NCI-H2227 (cell line): Measurements from ENCODE around the gene CEP89.
"Not testable (repeated sequence)": the region's sequence is repeated elsewhere in the genome, so short reads cannot be mapped to it uniquely, and the experiment has no call there.

Source experiments
- DNase-seq: peaks from one replicate; lab custom pipeline; 2025; ENCODE audit not compliant: unreplicated experiment; lab: John Stamatoyannopoulos, UW

The CEP89 gene

GRCh38 chr19:32969549-32969948 is 2.2 kb downstream of the CEP89 start:
- DNase-seq: no peak

GRCh38 chr19:32966750-32967149 is 5.0 kb downstream of the CEP89 start:
- no peak for DNase-seq

GRCh38 chr19:32945260-32945659 is 26.5 kb downstream of the CEP89 start:
- DNase-seq: no peak

- not testable (repeated sequence) for DNase-seq
Measured at GRCh38 chr19:32941273-32941672, 30.5 kb downstream of the CEP89 start.

- DNase-seq: no peak
Measured at GRCh38 chr19:32936065-32936464, 35.7 kb downstream of the CEP89 start.

- DNase-seq: no peak
Measured at GRCh38 chr19:32935629-32936028, 36.1 kb downstream of the CEP89 start.

- DNase-seq: no peak
Measured at GRCh38 chr19:32933571-32933970, 38.2 kb downstream of the CEP89 start.

GRCh38 chr19:32930567-32930966 is 41.2 kb downstream of the CEP89 start:
- no peak for DNase-seq

- DNase-seq: no peak
Measured at GRCh38 chr19:32928806-32929205, 43.0 kb downstream of the CEP89 start.

GRCh38 chr19:32924200-32924599 is 47.6 kb downstream of the CEP89 start:
- no peak for DNase-seq

GRCh38 chr19:32921624-32922023 is 50.1 kb downstream of the CEP89 start:
- DNase-seq: no peak

GRCh38 chr19:32919365-32919764 is 52.4 kb downstream of the CEP89 start:
- DNase-seq: no peak

- no peak for DNase-seq
Measured at GRCh38 chr19:32917616-32917996, 54.2 kb downstream of the CEP89 start.

GRCh38 chr19:32916969-32917615 is 54.7 kb downstream of the CEP89 start:
- no peak for DNase-seq

- DNase-seq: no peak
Measured at GRCh38 chr19:32914879-32915660, 56.7 kb downstream of the CEP89 start.

- DNase-seq: no peak
Measured at GRCh38 chr19:32911467-32911866, 60.3 kb downstream of the CEP89 start.

GRCh38 chr19:32910874-32911273 is 60.9 kb downstream of the CEP89 start:
- DNase-seq: no peak

GRCh38 chr19:32910094-32910493 is 61.7 kb downstream of the CEP89 start:
- no peak for DNase-seq

GRCh38 chr19:32909257-32909656 is 62.5 kb downstream of the CEP89 start:
- no peak for DNase-seq

GRCh38 chr19:32908641-32909190 is 63.0 kb downstream of the CEP89 start:
- DNase-seq: no peak

- DNase-seq: no peak
Measured at GRCh38 chr19:32902448-32902847, 69.3 kb downstream of the CEP89 start.

- no peak for DNase-seq
Measured at GRCh38 chr19:32901504-32902161, 70.1 kb downstream of the CEP89 start.
